Measurements from ENCODE around the gene KCNAB3. TPM values are rescaled to one million over a fixed set of nuclear protein-coding genes. Genes with fewer than 3 reads are reported as not detected.

Gene KCNAB3
- total and polyA plus RNA-seq, 2 donors from 2014 or later = 0.71 to 3.9 TPM

- Histone ChIP-seq H3K9ac (ENCODE audit: low read length in 3 of 3) (no peak overlapping the region), H3K9me3 (ENCODE audit: control insufficient read depth in 2 of 3, insufficient read depth in 1 of 3, low read length in 3 of 3) (no peaks in the 10 kb centered on the region), H3K4me3 (ENCODE audit: low read length in 3 of 3) (no peak overlapping the region), H3K36me3 (ENCODE audit: control insufficient read depth in 2 of 3, insufficient read depth in 3 of 3, low read length in 3 of 3) (peaks cover 7 to 25% (median 17%) of the 10 kb centered on the region in 3 donors), H3K27me3 (ENCODE audit: control insufficient read depth, insufficient read depth, low read length) (no peaks in the 10 kb centered on the region), H3K4me1 (ENCODE audit: control insufficient read depth in 2 of 3, insufficient read depth in 2 of 3, low read depth in 1 of 3, low read length in 3 of 3) (peaks cover 0 to 10% (median 7%) of the 10 kb centered on the region in 3 donors), H3K27ac (ENCODE audit: low read depth in 2 of 2, low read length in 2 of 2) (no peak overlapping the region)
- intact Hi-C loops (cut with DNase I) = loop anchor here (5.0 kb wide), 1 partner anchor 76 kb away; no protein-coding TSS in a partner anchor
- FAIRE-seq (no peak), DNase-seq (no peak)
- TF ChIP-seq, protein P1, sequence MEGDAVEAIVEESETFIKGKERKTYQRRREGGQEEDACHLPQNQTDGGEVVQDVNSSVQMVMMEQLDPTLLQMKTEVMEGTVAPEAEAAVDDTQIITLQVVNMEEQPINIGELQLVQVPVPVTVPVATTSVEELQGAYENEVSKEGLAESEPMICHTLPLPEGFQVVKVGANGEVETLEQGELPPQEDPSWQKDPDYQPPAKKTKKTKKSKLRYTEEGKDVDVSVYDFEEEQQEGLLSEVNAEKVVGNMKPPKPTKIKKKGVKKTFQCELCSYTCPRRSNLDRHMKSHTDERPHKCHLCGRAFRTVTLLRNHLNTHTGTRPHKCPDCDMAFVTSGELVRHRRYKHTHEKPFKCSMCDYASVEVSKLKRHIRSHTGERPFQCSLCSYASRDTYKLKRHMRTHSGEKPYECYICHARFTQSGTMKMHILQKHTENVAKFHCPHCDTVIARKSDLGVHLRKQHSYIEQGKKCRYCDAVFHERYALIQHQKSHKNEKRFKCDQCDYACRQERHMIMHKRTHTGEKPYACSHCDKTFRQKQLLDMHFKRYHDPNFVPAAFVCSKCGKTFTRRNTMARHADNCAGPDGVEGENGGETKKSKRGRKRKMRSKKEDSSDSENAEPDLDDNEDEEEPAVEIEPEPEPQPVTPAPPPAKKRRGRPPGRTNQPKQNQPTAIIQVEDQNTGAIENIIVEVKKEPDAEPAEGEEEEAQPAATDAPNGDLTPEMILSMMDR (IDR thresholded peaks at IDR 0.05; ENCODE audit: borderline replicate concordance, extremely low read depth, insufficient read depth) = no peak
Measured at GRCh38 chr17:7911116-7911515, 18.5 kb downstream of the KCNAB3 start.

GRCh38 chr17:7910711-7911110 lies 18.9 kb downstream of the KCNAB3 start:
- Histone ChIP-seq H3K27me3 (ENCODE audit: control insufficient read depth, insufficient read depth, low read length) (no peaks in the 10 kb centered on the region), H3K36me3 (ENCODE audit: control insufficient read depth in 2 of 3, insufficient read depth in 3 of 3, low read length in 3 of 3) (peaks cover 7 to 25% (median 21%) of the 10 kb centered on the region in 3 donors)

GRCh38 chr17:7910281-7910680 lies 19.4 kb downstream of the KCNAB3 start:
- intact Hi-C loops (cut with DNase I) = loop anchor here (5.0 kb wide), 1 partner anchor 77 kb away; no protein-coding TSS in a partner anchor
- Histone ChIP-seq H3K36me3 (ENCODE audit: control insufficient read depth in 2 of 3, insufficient read depth in 3 of 3, low read length in 3 of 3) (peaks cover 7 to 25% (median 24%) of the 10 kb centered on the region in 3 donors), H3K9ac (ENCODE audit: low read length in 3 of 3) (no peak overlapping the region), H3K9me3 (ENCODE audit: control insufficient read depth in 2 of 3, insufficient read depth in 1 of 3, low read length in 3 of 3) (no peaks in the 10 kb centered on the region), H3K4me1 (ENCODE audit: control insufficient read depth in 2 of 3, insufficient read depth in 2 of 3, low read depth in 1 of 3, low read length in 3 of 3) (peaks cover 0 to 8% (median 6%) of the 10 kb centered on the region in 3 donors), H3K4me3 (ENCODE audit: low read length in 3 of 3) (no peak overlapping the region), H3K27ac (ENCODE audit: low read depth in 2 of 2, low read length in 2 of 2) (no peak overlapping the region), H3K27me3 (ENCODE audit: control insufficient read depth, insufficient read depth, low read length) (no peaks in the 10 kb centered on the region)
- FAIRE-seq (no peak), DNase-seq (no peak)
- TF ChIP-seq, protein P1 (IDR thresholded peaks at IDR 0.05; ENCODE audit: borderline replicate concordance, extremely low read depth, insufficient read depth) = no peak

More at GRCh38 chr17:7910711-7911110, 18.9 kb downstream of the KCNAB3 start:
- TF ChIP-seq, protein P1 (IDR thresholded peaks at IDR 0.05; ENCODE audit: borderline replicate concordance, extremely low read depth, insufficient read depth) = no peak
- DNase-seq = no peak
- Histone ChIP-seq H3K27ac (ENCODE audit: low read depth in 2 of 2, low read length in 2 of 2) (no peak overlapping the region), H3K9me3 (ENCODE audit: control insufficient read depth in 2 of 3, insufficient read depth in 1 of 3, low read length in 3 of 3) (no peaks in the 10 kb centered on the region), H3K9ac (ENCODE audit: low read length in 3 of 3) (no peak overlapping the region), H3K4me1 (ENCODE audit: control insufficient read depth in 2 of 3, insufficient read depth in 2 of 3, low read depth in 1 of 3, low read length in 3 of 3) (peaks cover 0 to 10% (median 7%) of the 10 kb centered on the region in 3 donors), H3K4me3 (ENCODE audit: low read length in 3 of 3) (no peak overlapping the region)
- FAIRE-seq = no peak
- intact Hi-C loops (cut with DNase I) = loop anchor here (5.0 kb wide), 1 partner anchor 77 kb away; no protein-coding TSS in a partner anchor

GRCh38 chr17:7909089-7909488 lies 20.6 kb downstream of the KCNAB3 start:
- TF ChIP-seq, protein P1 (IDR thresholded peaks at IDR 0.05; ENCODE audit: borderline replicate concordance, extremely low read depth, insufficient read depth) = no peak
- no peaks in the 10 kb centered on the region for H3K9me3 ChIP-seq (ENCODE audit: control insufficient read depth in 2 of 3, insufficient read depth in 1 of 3, low read length in 3 of 3)
- FAIRE-seq (no peak), DNase-seq (no peak)
- H3K9ac ChIP-seq (ENCODE audit: low read length in 3 of 3) = no peak overlapping the region
- H3K4me1 ChIP-seq (ENCODE audit: control insufficient read depth in 2 of 3, insufficient read depth in 2 of 3, low read depth in 1 of 3, low read length in 3 of 3) = no peaks in the 10 kb centered on the region
- H3K27ac ChIP-seq (ENCODE audit: low read depth in 2 of 2, low read length in 2 of 2) = no peak overlapping the region
- H3K27me3 ChIP-seq (ENCODE audit: control insufficient read depth, insufficient read depth, low read length) = no peaks in the 10 kb centered on the region
- intact Hi-C loops (cut with DNase I) = no loop called here
- H3K4me3 ChIP-seq (ENCODE audit: low read length in 3 of 3) = no peak overlapping the region
- H3K36me3 ChIP-seq (ENCODE audit: control insufficient read depth in 2 of 3, insufficient read depth in 3 of 3, low read length in 3 of 3) = peaks cover 7 to 37% (median 31%) of the 10 kb centered on the region in 3 donors
